Activated T-helper 2 cell treated with anti-CD3 and anti-CD28 coated beads, Interferon-gamma antibody, Interleukin-2, Interleukin-4, amounts not matched to agents 10 μg/mL and 5 μg/mL and 100 μg/mL, durations not matched to agents 14 hours and 24 hours and 36 hours (primary cell): ENCODE results near the gene RASD2. TPM values are rescaled to one million over a fixed set of nuclear protein-coding genes. Genes with fewer than 3 reads are reported as not detected.

Source experiments
- DNase-seq: peaks from one replicate; pipeline ENCODE4 v3.0.0; 2021; ENCODE audit warnings: low spot score
- H3K27ac Mint-ChIP-seq: one replicate; pipeline ENCODE4 v1.8.0; 2021; ENCODE audit warnings: mixed read lengths
- H3K27me3 Mint-ChIP-seq: one replicate; pipeline ENCODE4 v1.8.0; 2021; ENCODE audit warnings: low read depth, mixed read lengths
- H3K36me3 Mint-ChIP-seq: one replicate; pipeline ENCODE4 v1.8.0; 2021; ENCODE audit warnings: low read depth, mixed read lengths
- H3K4me1 Mint-ChIP-seq: one replicate; pipeline ENCODE4 v1.8.0; 2021; ENCODE audit warnings: low read depth, mixed read lengths
- H3K4me3 Mint-ChIP-seq: one replicate; pipeline ENCODE4 v1.8.0; 2021; ENCODE audit warnings: low read depth, mild to moderate bottlenecking, moderate library complexity, mixed read lengths
- H3K9me3 Mint-ChIP-seq: one replicate; pipeline ENCODE4 v1.8.0; 2021; ENCODE audit warnings: mixed read lengths
- intact Hi-C: fragments of 100-400 bp; cut with micrococcal nuclease; formaldehyde crosslinking; loops from one replicate; pipeline ENCODE4 v1.15.1; 2023
- total RNA-seq: library from RNA; stranded (reverse); gene quantifications from 2 replicates; pipeline ENCODE4 v1.2.3, GENCODE V29; 2022

Gene RASD2
- total RNA-seq, 1 donor from 2014 or later: not detected

DNA sequence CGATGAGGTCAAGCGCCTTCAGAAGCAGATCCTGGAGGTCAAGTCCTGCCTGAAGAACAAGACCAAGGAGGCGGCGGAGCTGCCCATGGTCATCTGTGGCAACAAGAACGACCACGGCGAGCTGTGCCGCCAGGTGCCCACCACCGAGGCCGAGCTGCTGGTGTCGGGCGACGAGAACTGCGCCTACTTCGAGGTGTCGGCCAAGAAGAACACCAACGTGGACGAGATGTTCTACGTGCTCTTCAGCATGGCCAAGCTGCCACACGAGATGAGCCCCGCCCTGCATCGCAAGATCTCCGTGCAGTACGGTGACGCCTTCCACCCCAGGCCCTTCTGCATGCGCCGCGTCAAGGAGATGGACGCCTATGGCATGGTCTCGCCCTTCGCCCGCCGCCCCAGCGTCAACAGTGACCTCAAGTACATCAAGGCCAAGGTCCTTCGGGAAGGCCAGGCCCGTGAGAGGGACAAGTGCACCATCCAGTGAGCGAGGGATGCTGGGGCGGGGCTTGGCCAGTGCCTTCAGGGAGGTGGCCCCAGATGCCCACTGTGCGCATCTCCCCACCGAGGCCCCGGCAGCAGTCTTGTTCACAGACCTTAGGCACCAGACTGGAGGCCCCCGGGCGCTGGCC is 11.0 kb downstream of the RASD2 start:
- no peak overlapping the region for H3K27ac Mint-ChIP-seq
- no peak for DNase-seq

DNA sequence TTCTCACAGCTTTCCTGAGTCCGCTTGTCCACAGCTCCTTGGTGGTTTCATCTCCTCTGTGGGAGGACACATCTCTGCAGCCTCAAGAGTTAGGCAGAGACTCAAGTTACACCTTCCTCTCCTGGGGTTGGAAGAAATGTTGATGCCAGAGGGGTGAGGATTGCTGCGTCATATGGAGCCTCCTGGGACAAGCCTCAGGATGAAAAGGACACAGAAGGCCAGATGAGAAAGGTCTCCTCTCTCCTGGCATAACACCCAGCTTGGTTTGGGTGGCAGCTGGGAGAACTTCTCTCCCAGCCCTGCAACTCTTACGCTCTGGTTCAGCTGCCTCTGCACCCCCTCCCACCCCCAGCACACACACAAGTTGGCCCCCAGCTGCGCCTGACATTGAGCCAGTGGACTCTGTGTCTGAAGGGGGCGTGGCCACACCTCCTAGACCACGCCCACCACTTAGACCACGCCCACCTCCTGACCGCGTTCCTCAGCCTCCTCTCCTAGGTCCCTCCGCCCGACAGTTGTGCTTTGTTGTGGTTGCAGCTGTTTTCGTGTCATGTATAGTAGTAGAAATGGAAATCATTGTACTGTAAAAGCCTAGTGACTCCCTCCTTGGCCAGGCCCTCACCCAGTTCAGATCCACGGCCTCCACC is 11.7 kb downstream of the RASD2 start:
- Mint-ChIP-seq H3K4me1 (peaks cover 17% of the 10 kb centered on the region), H3K9me3 (no peaks in the 10 kb centered on the region), H3K4me3 (no peak overlapping the region)

More for the DNA sequence above, 11.0 kb downstream of the RASD2 start:
- peaks cover 15% of the 10 kb centered on the region for H3K27me3 Mint-ChIP-seq
- H3K4me1 Mint-ChIP-seq: peaks cover 17% of the 10 kb centered on the region
- H3K36me3 Mint-ChIP-seq: no peaks in the 10 kb centered on the region
- no peak overlapping the region for H3K4me3 Mint-ChIP-seq
- no peaks in the 10 kb centered on the region for H3K9me3 Mint-ChIP-seq
- intact Hi-C loops: no loop called here

DNA sequence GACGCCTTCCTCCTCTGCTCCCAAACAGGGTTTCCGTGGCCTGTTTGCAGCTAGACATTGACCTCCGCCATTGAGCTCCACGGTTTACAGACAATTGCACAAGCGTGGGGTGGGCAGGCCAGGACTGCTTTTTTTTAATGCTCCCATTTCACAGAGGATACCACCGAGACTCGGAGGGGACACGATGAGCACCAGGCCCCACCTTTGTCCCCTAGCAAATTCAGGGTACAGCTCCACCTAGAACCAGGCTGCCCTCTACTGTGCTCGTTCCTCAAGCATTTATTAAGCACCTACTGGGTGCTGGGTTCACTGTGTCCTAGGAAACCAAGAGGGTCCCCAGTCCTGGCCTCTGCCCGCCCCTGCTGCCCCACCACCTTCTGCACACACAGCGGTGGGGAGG is 12.2 kb downstream of the RASD2 start:
- Mint-ChIP-seq H3K9me3 (no peaks in the 10 kb centered on the region), H3K27me3 (peaks cover 21% of the 10 kb centered on the region), H3K27ac (peak overlapping the region; percentile 12), H3K36me3 (no peaks in the 10 kb centered on the region), H3K4me3 (no peak overlapping the region), H3K4me1 (peaks cover 17% of the 10 kb centered on the region)
- DNase-seq: no peak
- intact Hi-C loops: no loop called here

More for the DNA sequence above, 11.7 kb downstream of the RASD2 start:
- H3K27ac Mint-ChIP-seq: peak overlapping the region; percentile 12
- DNase-seq: peak; percentile 82
- H3K27me3 Mint-ChIP-seq: peaks cover 16% of the 10 kb centered on the region
- intact Hi-C loops: no loop called here
- H3K36me3 Mint-ChIP-seq: no peaks in the 10 kb centered on the region

DNA sequence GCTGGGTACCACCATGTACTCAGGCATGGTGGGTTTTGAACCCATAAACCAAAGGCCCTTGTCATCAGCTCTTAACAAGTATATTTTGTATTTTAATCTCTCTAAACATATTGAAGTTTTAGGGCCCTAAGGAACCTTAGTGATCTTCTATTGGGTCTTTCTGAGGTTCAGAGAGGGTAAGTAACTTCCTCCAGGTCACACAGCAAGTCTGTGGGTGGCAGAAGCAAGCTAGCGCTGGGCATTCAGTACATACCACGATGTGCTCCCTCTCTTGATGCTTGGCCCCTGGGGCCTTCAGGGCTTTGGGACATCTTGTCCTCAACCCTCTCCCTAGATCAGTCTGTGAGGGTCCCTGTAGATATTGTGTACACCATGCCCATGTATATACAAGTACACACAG is 12.7 kb downstream of the RASD2 start:
- Mint-ChIP-seq H3K4me3 (no peak overlapping the region), H3K27ac (no peak overlapping the region), H3K27me3 (peaks cover 23% of the 10 kb centered on the region), H3K4me1 (peaks cover 20% of the 10 kb centered on the region), H3K36me3 (no peaks in the 10 kb centered on the region), H3K9me3 (no peaks in the 10 kb centered on the region)
- intact Hi-C loops: no loop called here
- no peak for DNase-seq

DNA sequence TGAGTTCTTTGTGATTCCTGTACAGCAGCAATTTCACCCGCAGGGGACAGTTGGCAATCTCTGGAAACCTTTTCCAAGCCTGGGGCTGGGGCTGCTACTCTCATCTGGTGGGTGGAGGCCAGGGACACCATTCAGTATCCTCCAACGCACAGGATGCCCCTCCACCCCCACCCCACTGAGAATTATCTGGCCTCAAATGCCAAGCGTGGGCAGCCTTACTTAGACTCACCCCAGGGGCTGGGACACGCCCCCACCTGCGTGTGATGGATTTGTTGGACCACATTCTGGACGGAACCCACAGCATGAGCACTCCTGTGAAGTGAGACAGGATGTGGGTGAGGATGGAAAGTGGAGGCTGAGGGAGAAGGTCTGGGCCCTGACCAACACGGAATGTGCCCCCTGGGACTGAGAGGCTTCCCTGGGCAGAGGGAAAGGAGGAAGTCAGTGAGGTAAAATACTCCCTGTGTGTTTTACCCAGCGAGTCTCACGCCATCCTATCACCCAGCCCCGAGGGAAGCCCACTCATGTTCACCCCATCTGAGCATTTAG is 13.7 kb downstream of the RASD2 start:
- Mint-ChIP-seq H3K27ac (no peak overlapping the region), H3K27me3 (peaks cover 19% of the 10 kb centered on the region), H3K4me3 (no peak overlapping the region), H3K36me3 (no peaks in the 10 kb centered on the region), H3K9me3 (no peaks in the 10 kb centered on the region), H3K4me1 (peaks cover 20% of the 10 kb centered on the region)
- no peak for DNase-seq
- intact Hi-C loops: no loop called here

DNA sequence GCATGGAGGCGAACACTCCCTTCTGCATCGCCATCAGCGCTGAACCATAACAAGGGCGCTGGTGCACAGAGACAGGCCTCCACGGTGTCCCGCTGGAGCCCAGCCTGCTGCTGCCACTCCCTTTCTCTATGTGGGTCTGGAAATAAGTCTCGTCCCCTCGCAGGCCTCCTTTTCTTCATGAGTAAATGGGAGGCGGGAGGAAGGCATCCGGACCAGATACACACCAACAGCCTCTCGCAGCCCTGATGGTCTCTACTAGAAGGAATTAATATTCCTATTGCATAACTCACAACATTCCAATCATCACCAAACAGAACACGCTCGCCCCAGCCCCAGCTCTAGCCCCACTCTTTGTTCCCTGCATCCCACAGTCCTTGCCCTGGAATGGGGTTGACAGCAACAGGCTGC is 14.9 kb downstream of the RASD2 start:
- H3K9me3 Mint-ChIP-seq: no peaks in the 10 kb centered on the region
- no peak overlapping the region for H3K27ac Mint-ChIP-seq
- H3K27me3 Mint-ChIP-seq: peaks cover 17% of the 10 kb centered on the region
- no peaks in the 10 kb centered on the region for H3K36me3 Mint-ChIP-seq
- intact Hi-C loops: no loop called here
- peaks cover 20% of the 10 kb centered on the region for H3K4me1 Mint-ChIP-seq
- DNase-seq: no peak
- H3K4me3 Mint-ChIP-seq: no peak overlapping the region

DNA sequence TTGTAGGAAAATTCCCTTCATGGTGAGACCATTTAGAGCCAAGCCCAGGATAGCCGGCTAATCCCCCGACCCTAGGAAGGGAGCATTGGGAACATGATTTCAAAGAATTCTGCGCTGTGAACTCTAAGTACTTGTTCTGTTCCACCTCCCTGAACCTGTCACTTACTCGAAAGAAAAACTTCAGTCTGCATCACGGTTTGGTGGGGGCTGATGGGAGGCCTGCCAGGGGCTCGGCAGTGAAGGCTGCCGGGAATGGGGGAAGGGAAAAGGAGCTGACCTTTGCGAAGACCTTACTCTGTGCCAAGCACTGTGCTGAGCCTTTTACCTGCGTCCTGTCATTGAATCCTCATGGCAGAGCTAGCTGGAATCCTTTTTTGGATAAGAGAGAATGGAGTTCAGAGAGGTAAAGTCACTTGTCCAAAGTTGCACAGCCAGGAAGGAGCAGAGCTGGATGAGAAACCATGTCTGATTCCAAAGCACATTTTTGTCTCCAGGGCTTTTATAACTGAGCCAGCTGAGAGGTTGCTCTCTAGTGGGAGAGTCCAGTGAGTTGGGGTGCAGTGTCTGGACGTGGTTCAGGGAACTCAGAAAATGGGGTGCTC is 15.4 kb downstream of the RASD2 start:
- intact Hi-C loops: no loop called here
- no peak for DNase-seq
- no peak overlapping the region for H3K4me3 Mint-ChIP-seq
- H3K27ac Mint-ChIP-seq: no peak overlapping the region
- peaks cover 17% of the 10 kb centered on the region for H3K27me3 Mint-ChIP-seq
- H3K4me1 Mint-ChIP-seq: peaks cover 20% of the 10 kb centered on the region
- H3K36me3 Mint-ChIP-seq: no peaks in the 10 kb centered on the region
- no peaks in the 10 kb centered on the region for H3K9me3 Mint-ChIP-seq

DNA sequence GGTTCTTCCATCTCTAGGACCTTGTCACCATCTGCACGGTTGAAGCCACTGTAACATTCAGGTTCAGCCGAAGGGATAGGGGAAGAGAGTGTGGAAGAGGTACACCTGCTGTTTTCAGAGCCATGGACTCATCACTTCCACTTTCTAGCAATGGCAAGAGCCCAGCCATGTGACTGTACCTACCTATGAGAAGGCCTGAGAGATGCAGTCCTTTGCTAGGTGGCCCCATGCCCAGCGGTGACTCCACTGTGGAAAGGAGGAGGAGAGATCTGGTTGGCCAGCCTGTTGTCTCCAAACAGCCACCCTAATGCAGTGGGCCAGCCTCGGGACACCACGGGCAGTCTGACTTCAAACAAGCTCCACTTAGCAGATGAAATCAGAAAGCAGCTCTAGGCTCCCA is 16.0 kb downstream of the RASD2 start:
- Mint-ChIP-seq H3K27ac (no peak overlapping the region), H3K4me3 (no peak overlapping the region), H3K36me3 (no peaks in the 10 kb centered on the region), H3K4me1 (peaks cover 20% of the 10 kb centered on the region), H3K27me3 (peaks cover 22% of the 10 kb centered on the region), H3K9me3 (no peaks in the 10 kb centered on the region)
- no peak for DNase-seq
- intact Hi-C loops: no loop called here

DNA sequence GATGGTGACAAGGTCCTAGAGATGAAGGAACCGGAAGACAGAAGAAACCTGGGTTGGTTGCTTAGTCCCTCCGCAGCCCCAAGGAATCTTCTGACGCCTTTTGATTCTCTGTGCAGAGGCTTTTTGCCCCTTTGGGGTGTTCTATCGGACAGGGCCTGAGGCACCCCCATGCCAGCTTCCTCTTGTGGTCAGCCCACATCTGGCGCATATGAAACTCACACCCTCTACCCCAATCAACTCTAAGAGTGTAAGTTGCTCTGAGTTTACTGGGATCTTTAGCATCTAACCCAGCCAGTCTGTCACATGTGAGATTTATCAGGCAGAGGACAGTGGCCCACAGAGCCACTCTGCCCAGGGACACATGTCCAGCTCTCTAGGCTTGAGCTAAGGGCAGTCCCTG is 17.4 kb downstream of the RASD2 start:
- DNase-seq: no peak
- Mint-ChIP-seq H3K27ac (no peak overlapping the region), H3K4me1 (peaks cover 18% of the 10 kb centered on the region), H3K9me3 (no peaks in the 10 kb centered on the region), H3K36me3 (no peaks in the 10 kb centered on the region), H3K4me3 (no peak overlapping the region), H3K27me3 (peaks cover 25% of the 10 kb centered on the region)
- intact Hi-C loops: no loop called here

DNA sequence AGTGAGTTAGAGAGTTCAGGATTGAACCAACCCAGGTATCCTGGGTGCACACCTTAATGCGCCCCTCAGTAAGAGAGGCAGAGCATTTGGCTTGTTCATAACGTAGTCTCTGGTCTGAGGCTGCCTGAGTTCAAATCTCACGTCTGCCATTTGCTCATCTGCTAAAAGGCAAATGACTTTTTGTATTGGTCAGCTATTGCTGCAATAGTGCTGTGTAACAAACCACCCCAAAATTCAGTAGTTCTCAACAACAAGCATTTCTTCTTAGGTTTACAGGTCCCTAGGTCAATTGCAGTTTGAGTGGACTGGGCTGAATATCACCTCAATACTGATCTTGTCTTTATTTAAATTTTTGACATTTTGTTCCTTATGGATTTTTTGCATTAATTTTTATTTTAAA is 18.1 kb downstream of the RASD2 start:
- Mint-ChIP-seq H3K27me3 (peaks cover 27% of the 10 kb centered on the region), H3K27ac (no peak overlapping the region), H3K9me3 (no peaks in the 10 kb centered on the region), H3K4me3 (no peak overlapping the region), H3K36me3 (no peaks in the 10 kb centered on the region), H3K4me1 (peaks cover 13% of the 10 kb centered on the region)
- intact Hi-C loops: no loop called here
- no peak for DNase-seq

DNA sequence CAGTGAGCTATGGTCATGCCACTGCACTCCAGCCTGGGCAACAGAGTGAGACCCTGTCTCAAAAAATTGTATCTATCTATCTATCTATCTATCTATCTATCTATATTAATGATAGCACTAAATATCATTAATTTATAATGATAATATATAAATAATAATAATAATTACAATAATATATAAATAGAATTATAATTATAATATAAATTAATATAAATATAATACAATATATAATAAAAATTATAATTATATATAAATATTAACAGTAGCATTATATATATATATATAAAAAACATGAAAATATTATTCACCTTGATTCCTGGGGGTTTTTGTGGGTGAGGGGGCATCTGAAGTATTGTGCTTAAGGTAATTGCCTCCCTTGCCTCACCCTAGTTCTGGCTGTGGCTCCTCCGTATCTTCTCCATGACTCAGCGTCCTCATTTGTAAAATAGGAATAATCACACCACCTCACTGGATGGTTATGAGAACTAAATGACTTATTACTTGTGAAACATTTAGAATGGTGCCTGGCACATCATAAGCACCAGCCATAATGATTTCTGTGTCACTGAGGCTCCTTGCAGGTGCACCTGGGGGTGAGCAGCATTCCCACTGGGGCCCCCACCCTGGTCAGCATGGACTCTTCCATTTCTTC is 18.8 kb downstream of the RASD2 start:
- Mint-ChIP-seq H3K27me3 (peaks cover 27% of the 10 kb centered on the region), H3K4me1 (peaks cover 9% of the 10 kb centered on the region), H3K9me3 (no peaks in the 10 kb centered on the region), H3K4me3 (no peak overlapping the region), H3K27ac (no peak overlapping the region), H3K36me3 (no peaks in the 10 kb centered on the region)
- DNase-seq: no peak
- intact Hi-C loops: no loop called here

DNA sequence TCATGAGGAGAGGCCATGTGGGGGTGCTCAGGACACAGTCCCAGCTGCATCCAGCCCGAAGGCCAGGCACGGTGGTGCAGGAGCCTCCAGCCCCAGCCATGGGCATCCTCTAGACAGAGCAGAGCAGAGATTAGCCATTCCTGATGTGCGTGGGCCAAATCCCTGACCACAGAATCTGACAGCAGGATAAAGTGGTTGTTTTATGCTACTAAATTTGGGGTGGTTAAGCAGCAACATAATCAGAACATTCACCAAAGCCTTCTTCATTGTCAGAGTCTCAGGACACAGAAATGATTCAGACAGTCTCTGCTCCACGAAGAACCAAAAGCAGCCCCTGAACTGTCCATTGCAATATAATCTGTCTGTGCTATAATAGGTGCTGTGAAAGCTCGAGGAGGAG is 19.7 kb downstream of the RASD2 start:
- Mint-ChIP-seq H3K27ac (no peak overlapping the region), H3K4me1 (peaks cover 7% of the 10 kb centered on the region), H3K9me3 (no peaks in the 10 kb centered on the region), H3K4me3 (no peak overlapping the region), H3K27me3 (peaks cover 28% of the 10 kb centered on the region), H3K36me3 (no peaks in the 10 kb centered on the region)
- intact Hi-C loops: no loop called here
- no peak for DNase-seq

DNA sequence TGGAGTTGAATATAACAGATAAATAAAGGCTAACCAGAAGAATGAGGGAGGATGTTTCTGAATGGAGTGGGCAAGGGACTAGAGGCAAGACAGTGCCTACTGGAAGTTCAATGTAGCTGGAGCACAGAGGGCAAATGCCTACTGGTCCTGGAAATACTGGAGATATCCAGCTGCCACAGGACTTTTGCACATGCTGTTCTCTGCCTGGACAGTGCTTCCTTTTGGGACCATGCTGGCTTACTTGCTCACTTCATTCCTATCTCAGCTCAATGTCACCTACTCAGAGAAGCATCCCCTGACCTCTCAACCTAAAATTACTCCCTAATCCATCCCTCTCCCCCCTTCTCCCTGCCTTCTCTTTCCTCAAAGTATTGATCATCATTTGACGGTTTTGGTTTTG is 20.2 kb downstream of the RASD2 start:
- peaks cover 7% of the 10 kb centered on the region for H3K4me1 Mint-ChIP-seq
- H3K36me3 Mint-ChIP-seq: no peaks in the 10 kb centered on the region
- no peak for DNase-seq
- H3K9me3 Mint-ChIP-seq: no peaks in the 10 kb centered on the region
- intact Hi-C loops: no loop called here
- no peak overlapping the region for H3K4me3 Mint-ChIP-seq
- no peak overlapping the region for H3K27ac Mint-ChIP-seq
- H3K27me3 Mint-ChIP-seq: peaks cover 24% of the 10 kb centered on the region
